ENCODE data around the gene HTR7.

GRCh38 chr10:90819911-90820310 is 37.9 kb downstream of the HTR7 start:
- TF ChIP-seq MXI1 (IDR thresholded peaks at IDR 0.05; ENCODE audit: borderline replicate concordance, low read depth, low read length) (no peak), CTCF (conservative IDR thresholded peaks at IDR 0.05; ENCODE audit: low read depth, low read length) (no peak), RAD21 (IDR thresholded peaks at IDR 0.05; ENCODE audit: low read length) (no peak), MAZ (IDR thresholded peaks at IDR 0.05; ENCODE audit: borderline replicate concordance, low read depth, low read length) (no peak), POLR2A (IDR thresholded peaks at IDR 0.05; ENCODE audit: low read depth, low read length) (no peak), CHD1 (IDR thresholded peaks at IDR 0.05; ENCODE audit: low read depth, low read length) (no peak), SMC3 (IDR thresholded peaks at IDR 0.05; ENCODE audit: low read depth, low read length) (no peak), NFE2L2 (IDR thresholded peaks at IDR 0.05; ENCODE audit: low read depth, low read length) (no peak), BHLHE40 (IDR thresholded peaks at IDR 0.05; ENCODE audit: low read depth, low read length) (no peak), ELK1 (IDR thresholded peaks at IDR 0.05; ENCODE audit: borderline replicate concordance, low read depth, low read length) (no peak)

All from IMR-90 (cell line).